HG03342 (cell line): ENCODE data around the gene PPP1R36.
A peak's percentile ranks its signal among the peaks of the same experiment; 100 is the strongest.
"Not testable (repeated sequence)": the region's sequence is repeated elsewhere in the genome, so short reads cannot be mapped to it uniquely, and the experiment has no call there.

Source experiments
- ATAC-seq: cut with Tn5 transposase; IDR thresholded peaks from one replicate; pipeline ENCODE4 v1.9.1; 2021; ENCODE audit warnings: mild to moderate bottlenecking, moderate library complexity; ENCODE audit not compliant: unreplicated experiment

PPP1R36 gene

GRCh38 chr14:64517667-64518066 is 32.1 kb upstream of the PPP1R36 start:
- ATAC-seq: not testable (repeated sequence)

- no peak for ATAC-seq
These were observed 31.5 kb upstream of the PPP1R36 start for GRCh38 chr14:64518229-64518628.

- no peak for ATAC-seq
These were observed 29.1 kb upstream of the PPP1R36 start for GRCh38 chr14:64520699-64521098.

GRCh38 chr14:64522591-64523355 is 27.0 kb upstream of the PPP1R36 start:
- no peak for ATAC-seq

GRCh38 chr14:64525354-64525753 is 24.4 kb upstream of the PPP1R36 start:
- no peak for ATAC-seq

- no peak for ATAC-seq
These were observed 18.2 kb upstream of the PPP1R36 start for GRCh38 chr14:64531567-64531966.

- ATAC-seq: no peak
These were observed 13.1 kb upstream of the PPP1R36 start for GRCh38 chr14:64536488-64537245.

GRCh38 chr14:64540208-64541202 is 9.3 kb upstream of the PPP1R36 start, which contains the start of gene HSPA2:
HSPA2 (plus strand) TSS chr14:64540741; CDS start chr14:64540850, 109 bp downstream.
- peak; percentile 94 for ATAC-seq

- ATAC-seq: no peak
These were observed 8.3 kb upstream of the PPP1R36 start for GRCh38 chr14:64541261-64541971.

- ATAC-seq: no peak
These were observed 7.6 kb upstream of the PPP1R36 start for GRCh38 chr14:64541972-64542835.

- ATAC-seq: no peak
These were observed 6.9 kb upstream of the PPP1R36 start for GRCh38 chr14:64542836-64543201.

- no peak for ATAC-seq
These were observed 5.0 kb upstream of the PPP1R36 start for GRCh38 chr14:64544607-64545312.

GRCh38 chr14:64549016-64549415 is 745 bp upstream of the PPP1R36 start:
- ATAC-seq: no peak

- ATAC-seq: no peak
These were observed 1.0 kb downstream of the PPP1R36 start for GRCh38 chr14:64550621-64551333.

- no peak for ATAC-seq
These were observed 4.8 kb downstream of the PPP1R36 start for GRCh38 chr14:64554556-64554955.

- ATAC-seq: no peak
These were observed 6.8 kb downstream of the PPP1R36 start for GRCh38 chr14:64556526-64556925.

- not testable (repeated sequence) for ATAC-seq
These were observed 8.5 kb downstream of the PPP1R36 start for GRCh38 chr14:64558216-64558615.

- ATAC-seq: no peak
These were observed 11.9 kb downstream of the PPP1R36 start for GRCh38 chr14:64561631-64562030.
